NCI-H1694 (cell line): Measurements from ENCODE around the gene BFSP2.

Experiments used
- DNase-seq: peaks from one replicate; lab custom pipeline; 2025; lab: John Stamatoyannopoulos, UW

The BFSP2 gene

DNA sequence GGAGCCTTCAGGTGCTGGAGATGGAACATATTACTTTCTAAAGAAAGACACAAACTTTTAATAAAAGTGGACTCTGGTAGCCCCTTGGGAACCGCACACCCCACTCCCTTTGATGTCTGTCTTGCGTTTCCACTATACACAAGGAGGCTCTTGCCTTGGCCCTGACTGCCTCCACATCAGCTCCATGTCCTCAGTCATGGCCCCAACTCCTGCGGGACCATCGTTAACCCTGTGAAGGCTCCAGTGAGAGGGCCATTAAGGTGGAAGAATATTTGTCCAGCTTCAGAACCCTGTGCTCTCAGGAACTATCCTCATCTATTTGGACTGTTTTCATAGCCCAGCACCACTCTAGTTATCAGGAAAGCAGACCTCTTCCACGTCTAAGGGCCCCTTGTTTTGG is 16.1 kb upstream of the BFSP2 start:
- DNase-seq, result no peak

GRCh38 chr3:133384331-133385027 is 15.4 kb upstream of the BFSP2 start:
- DNase-seq, result peak; percentile 78

DNA sequence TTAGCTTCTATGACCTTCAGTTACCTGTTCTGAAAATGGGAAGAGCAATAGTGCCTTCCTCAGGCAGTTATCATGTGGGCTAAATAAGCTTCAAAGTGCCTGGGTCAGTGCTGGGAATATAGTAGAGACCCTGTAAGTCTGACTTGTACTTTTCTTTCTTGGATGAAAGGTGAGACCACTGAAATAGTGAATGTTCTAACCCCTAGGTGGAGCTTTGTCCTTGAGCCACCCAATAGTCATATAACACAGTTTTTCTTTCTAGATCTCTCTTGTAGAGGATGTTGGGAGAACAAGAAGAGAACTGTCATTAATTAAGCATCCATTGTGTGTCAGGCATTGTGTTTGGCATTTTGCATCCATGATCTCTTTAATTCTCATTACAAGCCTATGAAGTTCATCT is 13.0 kb upstream of the BFSP2 start:
- DNase-seq, result no peak

DNA sequence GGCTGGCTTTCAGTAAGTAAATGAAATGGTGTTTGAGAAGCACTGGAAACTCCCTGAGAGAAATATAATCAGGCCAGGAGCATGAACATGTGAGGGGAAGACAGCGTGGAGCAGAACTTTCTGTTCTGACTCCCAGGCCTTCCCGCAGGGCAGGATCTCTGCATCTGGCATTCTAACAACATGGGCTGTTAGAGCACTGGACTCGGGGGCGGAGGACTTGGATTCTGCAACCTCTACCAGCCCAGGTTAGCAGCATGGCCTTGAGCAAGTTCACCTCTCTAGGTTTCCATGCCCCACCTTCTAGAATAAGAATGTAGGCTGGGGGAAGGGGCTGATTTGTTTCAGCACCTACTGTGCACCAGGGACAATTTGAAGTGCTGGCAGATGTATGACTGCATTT is 12.5 kb upstream of the BFSP2 start:
- no peak for DNase-seq

- DNase-seq, result no peak
Measured at GRCh38 chr3:133388696-133389395, 11.0 kb upstream of the BFSP2 start.

- DNase-seq, result no peak
Measured at GRCh38 chr3:133390715-133391114, 9.1 kb upstream of the BFSP2 start.

DNA sequence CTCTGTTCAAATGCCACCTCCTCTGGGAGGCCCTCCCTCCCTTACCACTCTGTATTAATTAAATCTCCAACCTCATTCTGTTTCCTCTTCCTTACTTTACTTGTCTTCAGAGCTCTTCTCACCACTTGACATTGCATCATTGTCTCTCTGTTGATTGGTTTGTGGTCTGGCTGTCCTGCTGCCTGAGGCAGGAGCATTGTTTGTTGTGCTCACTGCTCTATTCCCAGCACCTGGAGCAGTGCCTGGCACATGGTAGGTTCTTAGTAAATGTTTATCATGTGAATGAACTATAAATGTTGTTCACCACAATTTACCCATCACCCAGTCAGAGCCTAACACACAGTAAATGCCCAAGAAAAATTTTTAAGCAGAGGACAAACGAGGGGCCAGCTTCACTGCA is 6.7 kb upstream of the BFSP2 start:
- DNase-seq, result no peak

DNA sequence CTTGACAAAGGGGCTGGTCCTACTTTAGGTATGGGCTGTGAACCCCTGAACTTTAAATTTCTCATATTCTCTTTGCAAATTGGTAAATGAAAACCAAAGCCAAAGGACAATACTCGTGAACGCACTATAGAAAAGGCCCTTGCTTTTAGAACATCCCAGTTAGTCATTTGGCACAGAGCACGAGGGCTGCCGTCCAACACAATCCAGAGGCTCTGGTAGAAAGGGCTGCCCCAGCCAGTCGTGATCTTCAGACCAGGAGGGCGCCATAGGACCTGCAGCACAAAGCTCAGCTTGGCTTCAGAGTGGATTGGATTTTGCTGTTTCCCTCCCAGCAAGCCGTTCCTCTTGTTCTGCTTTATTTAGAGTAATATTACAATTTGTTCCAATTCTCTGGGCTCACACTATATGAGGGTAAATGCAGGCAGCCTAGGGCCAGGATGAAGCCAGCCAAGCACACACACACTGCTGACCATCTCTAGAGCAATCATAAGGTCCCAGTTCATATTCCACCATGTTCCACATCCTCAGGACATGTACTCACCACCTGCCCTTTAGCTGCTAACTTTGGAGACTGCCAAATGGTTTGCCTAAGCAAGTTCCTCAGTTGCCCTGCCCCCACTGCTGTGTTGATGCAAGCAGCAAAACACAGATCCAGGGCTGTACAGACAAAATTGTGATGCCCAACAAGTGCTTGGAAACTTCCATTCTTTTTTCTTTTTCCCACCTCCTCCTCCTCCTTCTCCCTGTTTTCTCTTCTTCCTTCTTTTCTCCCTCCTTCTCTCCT is 6.0 kb upstream of the BFSP2 start:
- no peak for DNase-seq

- no peak for DNase-seq
Measured at GRCh38 chr3:133394561-133395311, 5.1 kb upstream of the BFSP2 start.

GRCh38 chr3:133396906-133397305 is 3.0 kb upstream of the BFSP2 start:
- no peak for DNase-seq

- DNase-seq, result peak; percentile 29
Measured at GRCh38 chr3:133401374-133402135, 1.7 kb downstream of the BFSP2 start.

DNA sequence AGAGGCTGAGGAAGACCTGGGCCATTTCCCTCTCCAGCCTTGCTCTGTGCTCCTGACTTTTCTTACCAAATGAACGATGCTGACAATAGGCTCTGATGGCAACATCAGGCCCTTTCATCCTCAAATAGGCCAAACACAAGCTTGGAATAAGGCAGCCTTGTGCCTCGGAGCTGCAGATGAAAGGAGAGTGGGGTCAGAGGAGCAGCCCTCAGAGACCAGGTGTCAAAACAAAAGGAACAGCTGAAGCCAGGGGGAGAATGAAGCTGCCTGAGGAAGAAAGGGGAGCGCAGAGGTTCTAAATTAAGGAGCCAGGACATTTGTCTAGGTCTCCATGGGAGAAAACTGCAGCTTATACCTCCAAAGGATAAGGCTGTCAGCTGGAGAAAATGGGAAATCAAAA is 5.1 kb downstream of the BFSP2 start:
- DNase-seq, result no peak

DNA sequence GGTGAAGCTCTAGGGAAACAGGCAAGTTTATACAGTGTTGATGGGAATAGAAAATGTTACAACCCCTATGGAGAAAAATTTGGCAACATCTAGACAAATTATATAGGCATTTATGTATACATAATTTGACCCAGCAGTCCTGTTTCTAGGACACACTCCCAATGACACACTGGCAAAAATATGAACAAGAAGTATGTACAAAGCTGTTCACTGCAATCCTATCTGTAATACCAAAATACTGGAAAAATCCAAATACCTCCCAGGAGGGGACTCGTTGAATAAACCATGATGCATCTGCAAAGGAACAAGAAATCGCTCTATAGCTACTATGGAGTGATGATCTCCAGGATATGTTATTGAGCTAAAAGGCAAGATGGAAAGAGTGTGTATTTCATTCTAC is 8.5 kb downstream of the BFSP2 start:
- no peak for DNase-seq

- DNase-seq, result no peak
Measured at GRCh38 chr3:133408961-133409360, 9.1 kb downstream of the BFSP2 start.

DNA sequence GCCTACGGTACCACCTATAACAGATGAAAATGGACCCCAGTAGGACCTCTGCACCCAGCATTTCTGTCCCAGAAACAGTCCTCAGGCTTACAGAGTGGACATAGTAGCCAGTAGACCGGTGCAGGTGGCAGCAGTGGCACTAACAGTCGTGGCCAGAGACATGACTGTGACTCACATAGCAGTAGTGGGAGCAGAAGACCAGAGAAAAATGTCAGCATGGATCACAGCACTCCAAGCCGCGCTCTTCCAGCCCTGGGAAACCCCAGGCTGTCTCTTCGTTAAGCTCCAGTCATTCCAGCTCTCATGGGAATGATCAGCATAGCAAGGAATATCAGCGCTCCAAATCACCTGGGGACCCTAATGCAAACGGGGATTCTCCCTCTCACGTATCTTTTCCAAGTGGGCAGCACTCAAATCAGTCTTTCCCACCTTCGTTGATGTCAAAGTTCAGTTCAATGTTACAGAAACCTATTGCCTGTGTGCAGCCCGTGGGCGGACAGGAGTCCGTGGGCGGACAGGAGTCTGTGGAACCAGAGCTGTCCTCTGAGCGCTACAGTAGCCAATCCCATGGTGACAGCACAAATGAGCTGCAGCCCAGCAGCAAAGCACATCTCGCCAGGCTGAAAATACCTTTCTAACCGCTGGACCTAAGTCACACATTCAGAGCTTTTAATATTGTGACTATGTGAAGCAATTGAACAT is 10.5 kb downstream of the BFSP2 start:
- DNase-seq, result no peak

GRCh38 chr3:133412183-133413132 is 12.6 kb downstream of the BFSP2 start:
- no peak for DNase-seq

GRCh38 chr3:133413161-133414020 is 13.5 kb downstream of the BFSP2 start:
- DNase-seq, result no peak

DNA sequence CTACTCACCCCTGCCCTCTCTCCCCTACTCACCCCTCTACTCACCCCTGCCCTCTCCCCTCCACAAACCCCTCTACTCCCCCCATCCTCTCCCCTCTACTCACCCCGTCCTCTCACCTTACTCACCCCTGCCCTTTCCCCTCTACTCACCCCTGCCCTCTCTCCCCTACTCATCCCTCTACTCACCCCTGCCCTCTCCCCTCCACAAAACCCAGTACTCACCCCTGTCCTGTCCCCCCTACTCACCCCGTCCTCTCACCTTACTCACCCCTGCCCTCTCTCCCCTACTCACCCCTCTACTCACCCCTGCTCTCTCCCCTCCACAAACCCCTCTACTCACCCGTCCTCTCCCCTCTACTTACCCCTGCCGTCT is 14.2 kb downstream of the BFSP2 start:
- DNase-seq, result no peak

DNA sequence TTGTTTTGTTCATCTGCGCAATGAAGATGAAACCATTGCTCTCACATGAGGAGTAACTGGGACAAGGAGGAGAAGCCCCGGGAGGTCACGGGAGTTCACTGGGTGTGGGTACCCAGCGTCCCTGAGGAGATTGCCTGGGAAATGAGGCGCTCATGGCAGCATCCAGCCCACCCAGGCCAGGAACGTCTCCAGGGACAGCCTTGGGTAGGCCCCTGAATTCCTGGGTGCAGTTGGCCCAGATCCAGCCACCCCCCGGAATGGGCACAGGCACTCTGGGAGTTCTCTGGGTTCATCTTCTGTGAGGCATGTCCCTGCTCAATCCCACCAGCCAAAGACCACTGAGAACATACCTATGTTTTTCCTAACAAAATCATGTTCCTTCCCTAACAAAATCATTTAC is 18.5 kb downstream of the BFSP2 start:
- DNase-seq, result no peak
